GM12878 (cell line): ENCODE measurements around the gene RWDD4. TPM values are rescaled to one million over a fixed set of nuclear protein-coding genes. Genes with fewer than 3 reads are reported as not detected.

Experiments
- ATAC-seq: fragments of 200-7000 bp; cut with Tn5 transposase; 3 replicates; pipeline ENCODE4 v1.9.1; 2020; ENCODE audit warnings: mild to moderate bottlenecking, moderate library complexity
- BruUV-seq: library from RNA; stranded (reverse); fragments of 400-500 nt; replicated peaks from 2 replicates; lab custom pipeline; 2021; lab: Mats Ljungman, UMichigan
- CTCF ChIA-PET: fragments of 300-600 bp; sonication (Branson Sonifier 250); formaldehyde crosslinking; extraction: SDS; loops from one replicate; lab custom pipeline; 2021; ENCODE audit warnings: inconsistent platforms; lab: Yijun Ruan, JAX
- POLR2A ChIA-PET: fragments of 350-600 bp; formaldehyde crosslinking; extraction: SDS; loops from one replicate; lab custom pipeline; 2021; ENCODE audit warnings: inconsistent platforms; lab: Charles Lee
- RAD21 ChIA-PET: fragments of 300-600 bp; sonication (Branson Sonifier 250); formaldehyde crosslinking; loops from one replicate; lab custom pipeline; 2023; ENCODE audit warnings: antibody characterized with exemption; ENCODE audit not compliant: unreplicated experiment; lab: Charles Lee
- SMC1A ChIA-PET: fragments of 300-600 bp; sonication (Branson Sonifier 250); formaldehyde crosslinking; loops from one replicate; lab custom pipeline; 2023; ENCODE audit not compliant: unreplicated experiment, uncharacterized antibody; lab: Charles Lee
- DNase-seq: peaks from one replicate; pipeline ENCODE4 v3.0.0-alpha.2; 2011; ENCODE audit warnings: low read depth, low spot score
- FAIRE-seq: peaks from 3 replicates; lab custom pipeline; 2011; peaks lifted over from hg19 to GRCh38; lab: Jason Lieb, UNC
- H2AFZ ChIP-seq: 2 replicates; pipeline ENCODE4 v1.6.0; 2011; ENCODE audit warnings: low read depth, low read length, control low read depth; ENCODE audit not compliant: control insufficient read depth
- H3K27ac ChIP-seq: 2 replicates; pipeline ENCODE4 v1.5.1; 2011; ENCODE audit warnings: control low read depth; ENCODE audit not compliant: control insufficient read depth, insufficient read depth
- H3K27me3 ChIP-seq, 2 experiments: replicated peaks in 1 of 2; 2 replicates each; pipeline versions ENCODE4 v1.6.0 to v1.6.1; 2011; ENCODE audit warnings: low read length in 1 of 2; ENCODE audit not compliant: control insufficient read depth in 2 of 2, insufficient read depth in 2 of 2
- H3K36me3 ChIP-seq, 2 experiments: 2 replicates each; pipeline ENCODE4 v1.5.1; 2011; ENCODE audit warnings: low read length in 1 of 2; ENCODE audit not compliant: control insufficient read depth in 2 of 2, insufficient read depth in 2 of 2
- H3K4me1 ChIP-seq: 2 replicates; pipeline ENCODE4 v1.6.1; 2011; ENCODE audit warnings: mild to moderate bottlenecking, low read length, moderate library complexity, mixed read lengths; ENCODE audit not compliant: control insufficient read depth, insufficient read depth
- H3K4me2 ChIP-seq: 2 replicates; pipeline ENCODE4 v1.6.0; 2011; ENCODE audit warnings: control low read depth; ENCODE audit not compliant: control insufficient read depth, insufficient read depth
- H3K4me3 ChIP-seq: fragments of 200-600 bp; sonication (generic); 2 replicates; pipeline ENCODE4 v1.5.1; 2016
- H3K79me2 ChIP-seq: 2 replicates; pipeline ENCODE4 v1.6.0; 2011; ENCODE audit warnings: low read length; ENCODE audit not compliant: control insufficient read depth, insufficient read depth
- H3K9ac ChIP-seq: 2 replicates; pipeline ENCODE4 v1.8.0; 2011; ENCODE audit warnings: low read length, control low read depth, mixed read lengths; ENCODE audit not compliant: control insufficient read depth, insufficient read depth
- H3K9me3 ChIP-seq: replicated peaks from 3 replicates; pipeline ENCODE4 v1.5.1; 2011; ENCODE audit warnings: mild to moderate bottlenecking, low read length; ENCODE audit not compliant: control insufficient read depth, insufficient read depth
- H4K20me1 ChIP-seq: 2 replicates; pipeline ENCODE4 v1.6.0; 2011; ENCODE audit not compliant: control insufficient read depth, insufficient read depth
- ATF7 ChIP-seq: fragments of 450-650 bp; IDR thresholded peaks from 2 replicates; pipeline ENCODE4 v1.6.1; 2016; ENCODE audit warnings: low read depth, mild to moderate bottlenecking
- CEBPB ChIP-seq, 2 experiments: fragments of 150-350 bp in 1 of 2; IDR thresholded peaks; 2 replicates each; pipeline ENCODE4 v1.6.1; 2012 to 2014; ENCODE audit warnings: low read depth in 2 of 2, low read length in 2 of 2, borderline replicate concordance in 1 of 2, inconsistent platforms in 1 of 2
- HCFC1 ChIP-seq: fragments of 150-350 bp; IDR thresholded peaks from 2 replicates; pipeline ENCODE4 v1.6.1; 2014; ENCODE audit warnings: low read length
- POLR2AphosphoS5 ChIP-seq: IDR thresholded peaks from 2 replicates; pipeline ENCODE4 v1.6.1; 2011; ENCODE audit warnings: mild to moderate bottlenecking, low read length, inconsistent platforms
- RCOR1 ChIP-seq: conservative IDR thresholded peaks from 2 replicates; pipeline ENCODE4 v1.6.1; 2012; ENCODE audit warnings: low read depth, low read length, improper control_type of control experiment
- RFX5 ChIP-seq: IDR thresholded peaks from 2 replicates; pipeline ENCODE4 v1.6.1; 2011; ENCODE audit warnings: low read depth, low read length, improper control_type of control experiment
- RUNX3 ChIP-seq: IDR thresholded peaks from 2 replicates; pipeline ENCODE4 v1.6.1; 2012; ENCODE audit warnings: low read length, inconsistent platforms
- SIN3A ChIP-seq: IDR thresholded peaks from 2 replicates; pipeline ENCODE4 v1.6.1; 2012; ENCODE audit warnings: low read depth, low read length, improper control_type of control experiment
- SIX5 ChIP-seq: IDR thresholded peaks from 2 replicates; pipeline ENCODE4 v1.6.1; 2011; ENCODE audit warnings: mild to moderate bottlenecking, low read depth, low read length, moderate library complexity; ENCODE audit not compliant: severe bottlenecking
- TARDBP ChIP-seq: IDR thresholded peaks from 2 replicates; pipeline ENCODE4 v1.6.1; 2016; ENCODE audit warnings: borderline replicate concordance
- TBL1XR1 ChIP-seq: IDR thresholded peaks from 2 replicates; pipeline ENCODE4 v1.6.1; 2012; ENCODE audit warnings: low read depth, low read length, improper control_type of control experiment
- ZNF384 ChIP-seq: IDR thresholded peaks from 2 replicates; pipeline ENCODE4 v1.6.1; 2012; ENCODE audit warnings: low read depth, mild to moderate bottlenecking, low read length, improper control_type of control experiment, borderline replicate concordance
- ZSCAN29 ChIP-seq: fragments of 450-650 bp; IDR thresholded peaks from 2 replicates; pipeline ENCODE4 v1.6.1; 2017; ENCODE audit warnings: mild to moderate bottlenecking, moderate library complexity
- in situ Hi-C: fragments of 300-500 bp; cut with MboI; formaldehyde crosslinking; loops from 9 replicates; pipeline ENCODE4 v1.14.3; 2018; ENCODE audit warnings: mixed read lengths
- intact Hi-C: fragments of 100-400 bp; cut with micrococcal nuclease; formaldehyde crosslinking; loops from one replicate; pipeline ENCODE4 v1.14.2; 2022; ENCODE audit not compliant: unreplicated experiment
- polyA plus RNA-seq, 11 experiments: library from polyadenylated mRNA; depleted of rRNA in 4 of 11; unstranded in 6 of 11; stranded (reverse) in 5 of 11; fragments of >200 nt; fragmentation: Nextera tagmentation in 4 of 11; fragmentation: Illumina TruSeq in 1 of 11; extraction: Ambion mirVana in 4 of 11; extraction: Trizol in 1 of 11; gene quantifications; 1 replicate in 1 of 11; 2 replicates in 10 of 11; pipeline versions ENCODE4 v1.2.1 to v1.2.3, GENCODE V29; 2011 to 2016; ENCODE audit warnings: inconsistent platforms in 2 of 11, missing spikeins in 2 of 11, low read depth in 1 of 11
- total RNA-seq, 4 experiments: library from RNA; depleted of rRNA in 3 of 4; stranded (reverse); fragments of >200 nt in 3 of 4; fragmentation: Illumina TruSeq in 1 of 4; extraction: Trizol in 1 of 4; gene quantifications; 2 replicates each; pipeline versions ENCODE4 v1.2.1 to v1.2.3, GENCODE V29; 2013 to 2021
- TF ChIP-seq, protein P1 (sequence below): fragments of 450-650 bp; formaldehyde crosslinking; IDR thresholded peaks from 2 replicates; pipeline ENCODE4 v1.5.0; 2022; ENCODE audit warnings: mild to moderate bottlenecking, missing genetic modification characterization
- TF ChIP-seq, protein P2 (sequence below): fragments of 450-650 bp; IDR thresholded peaks from 2 replicates; pipeline ENCODE4 v1.6.1; 2016; ENCODE audit warnings: mild to moderate bottlenecking
- TF ChIP-seq, protein P3 (sequence below): IDR thresholded peaks from 2 replicates; pipeline ENCODE4 v1.6.1; 2012; ENCODE audit warnings: low read depth, low read length, improper control_type of control experiment

RWDD4 gene
- total and polyA plus RNA-seq, 10 of the 15 experiments (the other 5 are each of a cell fraction or from before 2014, with no cell fraction given): 11.2 to 37.8 (median 19.9) TPM

DNA sequence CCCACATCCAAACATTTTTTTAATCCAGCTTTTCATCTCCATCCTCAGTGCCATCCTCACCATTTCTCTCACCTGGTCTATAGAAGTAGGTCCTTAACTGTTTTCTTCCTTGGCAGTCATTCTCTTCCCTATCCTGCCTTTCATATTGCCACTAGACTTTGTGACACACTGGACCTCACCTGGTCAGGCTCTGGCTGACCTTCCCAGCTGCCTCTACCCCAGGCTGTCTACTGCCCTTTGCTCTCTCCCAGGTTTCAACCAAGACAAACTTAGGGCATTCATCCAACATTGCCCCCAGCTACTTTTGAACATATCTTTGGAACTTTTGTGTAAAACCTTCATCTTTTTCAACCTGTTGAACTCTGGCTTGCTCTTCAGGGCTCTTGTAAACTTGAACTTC, 39.9 kb upstream of the RWDD4 start (continued):
- TF ChIP-seq RFX5 (no peak), HCFC1 (no peak), TBL1XR1 (no peak)

DNA sequence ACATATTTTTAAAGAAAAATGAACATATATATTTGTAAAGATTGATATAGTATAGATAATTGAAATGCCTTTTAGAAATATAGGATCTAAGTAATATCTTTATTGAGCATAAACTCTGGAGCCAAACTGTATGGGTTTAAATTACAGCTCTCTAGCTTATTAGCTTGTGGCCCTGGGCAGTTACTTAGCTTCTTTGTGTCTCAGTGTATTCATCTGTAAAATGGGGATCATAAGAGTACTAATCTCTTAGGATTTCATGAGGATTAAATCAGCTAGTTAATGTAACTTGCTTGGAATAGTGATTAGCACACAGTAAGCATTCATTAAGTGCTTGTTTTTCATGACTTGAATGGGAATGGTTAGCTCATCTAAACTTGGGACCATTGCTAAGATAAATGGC, 32.9 kb upstream of the RWDD4 start:
- Histone ChIP-seq H3K27ac (no peak overlapping the region), H3K27me3 (no peaks in the 10 kb centered on the region), H3K36me3 (peaks cover under 1 to 20% of the 10 kb centered on the region in 2 experiments), H3K4me3 (no peak overlapping the region), H3K4me1 (no peaks in the 10 kb centered on the region), H4K20me1 (no peaks in the 10 kb centered on the region), H3K9ac (no peak overlapping the region), H3K79me2 (no peaks in the 10 kb centered on the region), H3K4me2 (no peak overlapping the region), H2AFZ (no peak overlapping the region), H3K9me3 (no peaks in the 10 kb centered on the region)
- no peak for DNase-seq
- CTCF ChIA-PET: no interaction called here
- RAD21 ChIA-PET: no interaction called here
- POLR2A ChIA-PET: no interaction called here
- in situ Hi-C loops (no loop called here), intact Hi-C loops (no loop called here)
- no peak for ATAC-seq
- no TSS peak for BruUV-seq
- SMC1A ChIA-PET: interaction anchor here (1.6 kb wide), 2 partner anchors 11 to 20 kb away, joined by 5 to 7 read pairs; no protein-coding TSS in a partner anchor
- no peak for FAIRE-seq
- TF ChIP-seq POLR2AphosphoS5: no peak
- TF ChIP-seq CEBPB (IDR thresholded peaks at IDR 0.05; ENCODE audit: borderline replicate concordance in 1 of 2, low read depth in 2 of 2, low read length in 2 of 2): no peak
- TF ChIP-seq RUNX3: no peak
- TF ChIP-seq ATF7: no peak
- TF ChIP-seq, protein P1, sequence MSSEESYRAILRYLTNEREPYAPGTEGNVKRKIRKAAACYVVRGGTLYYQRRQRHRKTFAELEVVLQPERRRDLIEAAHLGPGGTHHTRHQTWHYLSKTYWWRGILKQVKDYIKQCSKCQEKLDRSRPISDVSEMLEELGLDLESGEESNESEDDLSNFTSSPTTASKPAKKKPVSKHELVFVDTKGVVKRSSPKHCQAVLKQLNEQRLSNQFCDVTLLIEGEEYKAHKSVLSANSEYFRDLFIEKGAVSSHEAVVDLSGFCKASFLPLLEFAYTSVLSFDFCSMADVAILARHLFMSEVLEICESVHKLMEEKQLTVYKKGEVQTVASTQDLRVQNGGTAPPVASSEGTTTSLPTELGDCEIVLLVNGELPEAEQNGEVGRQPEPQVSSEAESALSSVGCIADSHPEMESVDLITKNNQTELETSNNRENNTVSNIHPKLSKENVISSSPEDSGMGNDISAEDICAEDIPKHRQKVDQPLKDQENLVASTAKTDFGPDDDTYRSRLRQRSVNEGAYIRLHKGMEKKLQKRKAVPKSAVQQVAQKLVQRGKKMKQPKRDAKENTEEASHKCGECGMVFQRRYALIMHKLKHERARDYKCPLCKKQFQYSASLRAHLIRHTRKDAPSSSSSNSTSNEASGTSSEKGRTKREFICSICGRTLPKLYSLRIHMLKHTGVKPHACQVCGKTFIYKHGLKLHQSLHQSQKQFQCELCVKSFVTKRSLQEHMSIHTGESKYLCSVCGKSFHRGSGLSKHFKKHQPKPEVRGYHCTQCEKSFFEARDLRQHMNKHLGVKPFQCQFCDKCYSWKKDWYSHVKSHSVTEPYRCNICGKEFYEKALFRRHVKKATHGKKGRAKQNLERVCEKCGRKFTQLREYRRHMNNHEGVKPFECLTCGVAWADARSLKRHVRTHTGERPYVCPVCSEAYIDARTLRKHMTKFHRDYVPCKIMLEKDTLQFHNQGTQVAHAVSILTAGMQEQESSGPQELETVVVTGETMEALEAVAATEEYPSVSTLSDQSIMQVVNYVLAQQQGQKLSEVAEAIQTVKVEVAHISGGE (CRISPR knock-in tag): no peak
- TF ChIP-seq SIN3A: no peak
- TF ChIP-seq SIX5: no peak
- no peak for TF ChIP-seq RCOR1
- TF ChIP-seq ZSCAN29: no peak
- no peak for TF ChIP-seq TARDBP
- TF ChIP-seq, protein P2, sequence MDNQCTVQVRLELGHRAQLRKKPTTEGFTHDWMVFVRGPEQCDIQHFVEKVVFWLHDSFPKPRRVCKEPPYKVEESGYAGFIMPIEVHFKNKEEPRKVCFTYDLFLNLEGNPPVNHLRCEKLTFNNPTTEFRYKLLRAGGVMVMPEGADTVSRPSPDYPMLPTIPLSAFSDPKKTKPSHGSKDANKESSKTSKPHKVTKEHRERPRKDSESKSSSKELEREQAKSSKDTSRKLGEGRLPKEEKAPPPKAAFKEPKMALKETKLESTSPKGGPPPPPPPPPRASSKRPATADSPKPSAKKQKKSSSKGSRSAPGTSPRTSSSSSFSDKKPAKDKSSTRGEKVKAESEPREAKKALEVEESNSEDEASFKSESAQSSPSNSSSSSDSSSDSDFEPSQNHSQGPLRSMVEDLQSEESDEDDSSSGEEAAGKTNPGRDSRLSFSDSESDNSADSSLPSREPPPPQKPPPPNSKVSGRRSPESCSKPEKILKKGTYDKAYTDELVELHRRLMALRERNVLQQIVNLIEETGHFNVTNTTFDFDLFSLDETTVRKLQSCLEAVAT: no peak
- TF ChIP-seq, protein P3, sequence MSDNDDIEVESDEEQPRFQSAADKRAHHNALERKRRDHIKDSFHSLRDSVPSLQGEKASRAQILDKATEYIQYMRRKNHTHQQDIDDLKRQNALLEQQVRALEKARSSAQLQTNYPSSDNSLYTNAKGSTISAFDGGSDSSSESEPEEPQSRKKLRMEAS: no peak
- TF ChIP-seq ZNF384: no peak
- TF ChIP-seq, all 136 proteins: peak for 0
